Measurements from ENCODE around the gene CWH43.
A peak's percentile ranks its signal among the peaks of the same experiment; 100 is the strongest.
"Not testable (repeated sequence)": the region's sequence is repeated elsewhere in the genome, so short reads cannot be mapped to it uniquely, and the experiment has no call there.

CWH43 gene

DNA sequence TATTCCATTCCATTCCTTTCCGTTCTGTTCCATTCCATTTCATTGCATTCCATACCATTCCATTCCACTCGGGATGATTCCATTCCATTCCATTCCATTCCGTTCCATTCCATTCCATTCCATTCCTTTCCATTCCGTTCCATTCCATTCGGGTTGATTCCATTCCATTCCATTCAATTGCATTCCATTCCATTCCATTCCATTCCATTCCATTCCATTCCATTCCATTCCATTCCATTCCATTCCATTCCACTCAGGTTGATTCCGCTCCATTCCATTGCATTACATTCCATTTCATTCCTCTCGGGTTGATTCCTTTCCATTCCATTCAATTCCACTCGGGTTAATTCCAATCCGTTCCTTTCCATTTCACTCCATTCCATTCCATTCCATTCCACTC is 111.0 kb downstream of the CWH43 start:
- not testable (repeated sequence) for DNase-seq (ENCODE audit: low spot score)

DNA sequence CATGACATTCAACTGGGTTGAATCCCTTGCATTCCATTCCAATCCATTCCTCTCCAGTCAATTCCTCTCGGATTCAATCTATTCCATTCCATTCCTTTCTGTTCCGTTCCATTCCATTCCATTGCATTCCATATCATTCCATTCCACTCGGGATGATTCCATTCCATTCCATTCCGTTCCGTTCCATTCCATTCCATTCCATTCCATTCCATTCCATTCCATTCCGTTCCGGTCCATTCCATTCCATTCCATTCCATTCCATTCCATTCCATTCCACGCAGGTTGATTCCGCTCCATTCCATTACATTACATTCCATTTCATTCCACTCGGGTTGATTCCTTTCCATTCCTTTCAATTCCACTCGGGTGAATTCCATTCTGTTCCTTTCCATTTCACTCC is 111.4 kb downstream of the CWH43 start:
- DNase-seq (ENCODE audit: low spot score): not testable (repeated sequence)

DNA sequence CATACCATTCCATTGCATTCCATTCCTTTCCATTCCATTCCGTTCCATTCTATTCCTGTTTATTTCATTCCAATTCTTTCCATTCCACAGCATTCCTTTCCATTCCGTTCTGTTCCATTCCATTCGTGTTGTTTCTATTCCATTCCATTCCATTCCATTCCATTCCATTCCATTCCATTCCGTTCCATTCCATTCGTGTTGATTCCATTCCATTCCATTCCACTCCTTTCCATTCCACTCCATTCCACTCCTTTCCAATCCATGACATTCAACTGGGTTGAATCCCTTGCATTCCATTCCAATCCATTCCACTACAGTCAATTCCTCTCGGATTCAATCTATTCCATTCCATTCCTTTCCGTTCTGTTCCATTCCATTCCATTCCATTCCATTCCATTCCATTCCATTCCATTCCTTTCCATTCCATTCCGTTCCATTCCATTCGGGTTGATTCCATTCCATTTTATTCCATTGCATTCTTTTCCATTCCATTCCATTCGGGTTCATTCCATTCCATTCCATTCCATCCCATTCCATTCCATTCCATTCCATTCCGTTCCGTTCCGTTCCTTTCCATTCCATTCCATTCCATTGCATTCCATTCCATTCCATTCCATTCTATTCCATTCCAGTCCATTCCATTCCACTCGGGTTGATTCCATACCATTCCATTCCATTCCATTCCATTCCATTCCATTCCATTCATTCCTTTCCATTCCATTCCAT is 112.1 kb downstream of the CWH43 start:
- DNase-seq (ENCODE audit: low spot score): not testable (repeated sequence)

DNA sequence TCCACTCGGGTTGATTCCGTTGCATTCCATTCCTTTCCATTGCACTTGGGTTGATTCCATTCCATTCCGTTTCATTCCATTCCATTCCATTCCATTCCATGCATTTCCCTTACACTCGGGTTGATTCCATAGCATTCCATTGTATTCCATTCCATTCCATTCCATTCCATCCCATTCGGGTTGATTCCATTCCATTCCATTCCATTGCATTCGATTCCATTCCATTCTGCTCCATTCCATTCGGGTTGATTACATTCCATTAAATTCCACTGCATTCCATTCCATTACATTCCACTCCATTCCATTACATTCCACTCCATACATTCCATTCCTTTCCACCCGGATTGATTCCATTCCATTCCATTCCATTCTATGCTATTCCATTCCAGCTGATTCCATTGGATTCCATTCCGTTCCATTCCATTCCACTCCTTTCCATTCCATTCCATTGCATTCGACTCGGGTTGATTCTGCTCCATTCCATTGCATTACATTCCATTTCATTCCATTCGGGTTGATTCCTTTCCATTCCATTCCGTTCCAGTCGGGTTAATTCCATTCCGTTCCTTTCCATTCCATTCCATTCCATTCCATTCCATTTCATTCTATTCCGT is 113.9 kb downstream of the CWH43 start:
- DNase-seq (ENCODE audit: low spot score): peak; percentile 20

DNA sequence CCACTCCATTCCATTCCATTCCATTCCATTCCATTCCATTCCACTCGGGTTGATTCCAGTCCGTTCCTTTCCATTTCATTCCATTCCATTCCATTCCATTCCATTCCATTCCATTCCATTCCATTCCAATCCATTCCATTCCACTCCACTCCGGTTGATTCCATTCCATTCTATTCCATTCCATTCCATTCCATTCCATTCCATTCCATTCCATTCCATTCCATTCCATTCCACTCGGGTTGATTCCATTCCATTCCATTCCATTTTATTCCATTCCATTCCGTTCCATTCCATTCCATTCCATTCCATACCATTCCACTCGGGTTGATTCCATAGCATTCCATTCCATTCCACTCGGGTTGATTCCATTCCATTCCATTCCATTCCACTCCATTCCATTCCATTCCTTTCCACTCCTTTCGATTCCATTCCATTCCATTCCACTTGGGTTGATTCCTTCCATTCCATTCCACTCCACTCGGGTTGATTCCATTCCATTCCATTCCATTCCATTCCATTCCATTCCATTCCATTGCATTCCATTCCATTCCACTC is 116.3 kb downstream of the CWH43 start:
- not testable (repeated sequence) for DNase-seq (ENCODE audit: low spot score)

DNA sequence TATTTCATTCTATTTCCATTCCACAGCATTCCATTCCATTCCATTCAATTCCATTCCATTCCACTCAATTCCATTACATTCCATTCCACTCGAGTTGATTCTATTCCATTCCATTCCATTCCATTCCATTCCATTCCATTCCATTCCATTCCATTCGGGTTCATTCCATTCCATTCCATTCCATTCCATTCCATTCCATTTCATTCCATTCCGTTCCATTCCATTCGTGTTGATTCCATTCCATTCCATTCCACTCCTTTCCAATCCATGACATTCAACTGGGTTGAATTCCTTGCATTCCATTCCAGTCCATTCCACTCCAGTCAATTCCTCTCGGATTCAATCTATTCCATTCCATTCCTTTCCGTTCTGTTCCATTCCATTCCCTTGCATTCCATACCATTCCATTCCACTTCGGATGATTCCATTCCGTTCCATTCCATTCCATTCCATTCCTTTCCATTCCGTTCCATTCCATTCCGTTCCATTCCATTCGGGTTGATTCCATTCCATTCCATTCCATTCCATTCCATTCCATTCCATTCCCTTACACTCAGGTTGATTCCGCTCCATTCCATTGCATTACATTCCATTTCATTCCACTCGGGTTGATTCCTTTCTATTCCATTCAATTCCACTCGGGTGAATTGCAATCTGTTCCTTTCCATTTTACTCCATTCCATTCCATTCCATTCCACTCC is 117.5 kb downstream of the CWH43 start:
- DNase-seq (ENCODE audit: low spot score): not testable (repeated sequence)

DNA sequence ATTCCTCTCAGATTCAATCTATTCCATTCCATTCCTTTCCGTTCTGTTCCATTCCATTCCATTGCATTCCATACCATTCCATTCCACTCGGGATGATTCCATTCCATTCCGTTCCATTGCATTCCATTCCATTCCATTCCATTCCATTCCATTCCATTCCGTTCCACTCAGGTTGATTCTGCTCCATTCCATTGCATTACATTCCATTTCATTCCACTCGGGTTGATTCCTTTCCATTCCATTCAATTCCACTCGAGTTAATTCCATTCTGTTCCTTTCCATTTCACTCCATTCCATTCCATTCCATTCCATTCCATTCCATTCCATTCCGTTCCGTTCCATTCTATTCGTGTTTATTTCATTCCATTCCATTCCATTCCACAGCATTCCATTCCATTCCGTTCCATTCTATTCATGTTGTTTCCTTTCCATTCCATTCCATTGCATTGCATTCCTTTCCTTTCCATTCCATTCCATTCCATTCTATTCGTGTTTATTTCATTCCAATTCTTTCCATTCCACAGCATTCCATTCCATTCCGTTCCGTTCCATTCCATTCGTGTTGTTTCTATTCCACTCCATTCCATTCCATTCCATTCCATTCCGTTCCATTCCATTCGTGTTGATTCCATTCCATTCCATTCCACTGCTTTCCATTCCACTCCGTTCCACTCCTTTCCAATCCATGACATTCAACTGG is 118.3 kb downstream of the CWH43 start:
- DNase-seq (ENCODE audit: low spot score): peak; percentile 28

DNA sequence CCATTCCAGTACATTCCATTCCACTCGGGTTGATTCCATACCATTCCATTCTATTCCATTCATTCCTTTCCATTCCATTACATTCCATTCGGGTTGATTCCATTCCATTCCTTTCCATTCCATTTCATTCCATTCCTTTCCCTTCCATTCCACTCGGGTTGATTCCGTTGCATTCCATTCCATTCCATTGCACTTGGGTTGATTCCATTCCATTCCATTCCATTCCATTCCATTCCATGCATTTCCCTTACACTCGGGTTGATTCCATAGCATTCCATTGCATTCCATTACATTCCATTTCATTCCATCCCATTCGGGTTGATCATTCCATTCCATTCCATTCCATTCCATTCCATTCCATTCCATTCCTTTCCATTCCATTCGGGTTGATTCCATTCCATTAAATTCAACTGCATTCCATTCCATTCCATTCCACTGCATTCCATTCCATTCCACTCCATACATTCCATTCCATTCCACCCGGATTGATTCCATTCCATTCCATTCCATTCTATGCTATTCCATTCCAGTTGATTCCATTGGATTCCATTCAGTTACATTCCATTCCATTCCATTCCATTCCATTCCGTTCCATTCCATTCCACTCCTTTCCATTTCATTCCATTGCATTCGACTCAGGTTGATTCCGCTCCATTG is 119.3 kb downstream of the CWH43 start:
- peak; percentile 18 for DNase-seq (ENCODE audit: low spot score)

DNA sequence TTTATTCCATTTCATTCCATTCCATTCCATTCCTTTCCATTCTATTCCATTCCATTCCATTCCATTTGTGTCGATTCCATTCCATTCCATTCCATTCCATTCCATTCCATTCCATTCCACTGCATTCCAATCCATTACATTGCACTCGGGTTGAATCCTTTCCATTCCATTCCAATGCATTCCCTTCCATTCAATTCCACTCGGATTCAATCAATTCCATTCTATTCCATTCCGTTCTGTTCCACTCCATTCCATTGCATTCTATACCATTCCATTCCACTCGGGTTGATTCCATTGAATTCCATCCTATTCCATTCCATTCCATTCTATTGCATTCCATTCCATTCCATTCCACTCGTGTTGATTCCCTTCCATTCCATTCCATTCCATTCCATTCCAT is 121.2 kb downstream of the CWH43 start:
- peak; percentile 70 for DNase-seq (ENCODE audit: low spot score)

DNA sequence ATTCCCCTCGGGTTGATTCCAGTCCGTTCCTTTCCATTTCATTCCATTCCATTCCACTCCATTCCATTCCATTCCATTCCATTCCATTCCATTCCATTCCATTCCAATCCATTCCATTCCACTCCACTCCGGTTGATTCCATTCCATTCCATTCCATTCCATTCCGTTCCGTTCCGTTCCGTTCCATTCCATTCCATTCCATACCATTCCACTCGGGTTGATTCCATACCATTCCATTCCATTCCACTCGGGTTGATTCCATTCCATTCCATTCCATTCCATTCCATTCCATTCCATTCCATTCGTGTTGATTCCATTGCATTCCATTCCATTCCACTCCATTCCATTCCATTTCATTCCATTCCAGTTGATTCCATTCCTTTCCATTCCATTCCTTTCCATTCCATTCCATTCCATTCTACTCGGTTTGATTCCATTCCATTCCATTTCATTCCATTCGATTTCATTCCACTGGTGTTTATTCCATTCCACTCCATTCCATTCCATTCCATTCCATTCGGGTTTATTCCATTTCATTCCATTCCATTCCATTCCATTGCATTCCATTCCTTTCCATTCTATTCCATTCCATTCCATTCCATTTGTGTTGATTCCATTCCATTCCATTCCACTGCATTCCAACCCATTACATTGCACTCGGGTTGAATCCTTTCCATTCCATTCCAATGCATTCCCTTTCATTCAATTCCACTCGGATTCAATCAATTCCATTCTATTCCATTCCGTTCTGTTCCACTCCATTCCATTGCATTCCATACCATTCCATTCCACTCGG is 122.3 kb downstream of the CWH43 start:
- DNase-seq (ENCODE audit: low spot score): not testable (repeated sequence)

DNA sequence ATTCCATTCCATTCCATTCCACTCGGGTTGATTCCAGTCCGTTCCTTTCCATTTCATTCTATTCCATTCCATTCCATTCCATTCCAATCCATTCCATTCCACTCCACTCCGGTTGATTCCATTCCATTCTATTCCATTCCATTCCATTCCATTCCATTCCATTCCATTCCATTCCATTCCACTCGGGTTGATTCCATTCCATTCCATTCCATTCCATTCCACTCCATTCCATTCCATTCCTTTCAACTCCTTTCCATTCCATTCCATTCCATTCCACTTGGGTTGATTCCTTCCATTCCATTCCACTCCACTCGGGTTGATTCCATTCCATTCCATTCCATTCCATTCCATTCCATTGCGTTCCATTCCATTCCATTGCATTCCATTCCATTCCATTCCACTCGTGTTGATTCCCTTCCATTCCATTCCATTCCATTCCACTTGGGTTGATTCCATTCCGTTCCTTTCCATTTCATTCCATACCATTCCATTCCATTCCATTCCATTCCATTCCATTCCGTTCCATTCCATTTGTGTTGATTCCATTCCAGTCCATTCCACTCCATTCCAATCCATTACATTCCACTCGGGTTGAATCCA is 123.6 kb downstream of the CWH43 start:
- not testable (repeated sequence) for DNase-seq (ENCODE audit: low spot score)

DNA sequence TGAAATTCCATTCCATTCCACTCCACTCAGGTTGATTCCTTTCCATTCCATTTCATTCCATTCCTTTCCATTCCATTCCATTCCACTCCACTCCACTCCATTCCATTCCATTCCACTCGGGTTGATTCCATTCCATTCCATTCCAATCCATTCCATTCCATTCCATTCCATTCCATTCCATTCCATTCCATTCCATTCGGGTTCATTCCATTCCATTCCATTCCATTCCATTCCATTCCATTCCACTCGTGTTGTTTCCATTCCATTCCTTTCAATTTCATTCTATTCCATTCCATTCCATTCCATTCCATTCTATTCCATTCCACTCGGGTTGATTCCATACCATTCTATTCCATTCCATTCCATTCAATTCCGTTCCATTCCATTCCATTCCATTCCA is 124.5 kb downstream of the CWH43 start:
- not testable (repeated sequence) for DNase-seq (ENCODE audit: low spot score)

Data from hematopoietic multipotent progenitor cell treated with erythropoietin and hydrocortisone succinate and interleukin-3 and kit ligand, for 17 days (in vitro differentiated cells).